CD14-positive monocyte (primary cell): ENCODE results near the gene SLC36A1. TPM values are rescaled to one million over a fixed set of nuclear protein-coding genes. Genes with fewer than 3 reads are reported as not detected.

Source experiments
- DNase-seq, 3 donors: peaks; one replicate each; pipeline ENCODE4 v3.0.0-alpha.2; 2011 to 2022
- H2AFZ ChIP-seq: 2 replicates; pipeline ENCODE4 v1.6.0; 2012; ENCODE audit warnings: mild to moderate bottlenecking, low read depth, low read length, inconsistent platforms; ENCODE audit not compliant: insufficient read depth, poor library complexity, severe bottlenecking
- H3K27ac ChIP-seq, 2 donors: 1 replicate in 1 of 2; 2 replicates in 1 of 2; pipeline ENCODE4 v1.5.1; 2012 to 2013; ENCODE audit warnings: low read length in 2 of 2, control low read depth in 1 of 2, inconsistent platforms in 1 of 2, low read depth in 1 of 2, mild to moderate bottlenecking in 1 of 2
- H3K27me3 ChIP-seq, 2 donors: one replicate each; pipeline versions ENCODE4 v1.6.0 to v1.6.1; 2011 to 2013; ENCODE audit warnings: low read length in 2 of 2; ENCODE audit not compliant: control insufficient read depth in 2 of 2, insufficient read depth in 2 of 2
- H3K36me3 ChIP-seq, 2 donors: replicated peaks in 1 of 2; 1 replicate in 1 of 2; 2 replicates in 1 of 2; pipeline versions ENCODE4 v1.5.1 to v1.6.1; 2012 to 2013; ENCODE audit warnings: low read length in 2 of 2, control low read depth in 1 of 2, inconsistent platforms in 1 of 2, mild to moderate bottlenecking in 1 of 2; ENCODE audit not compliant: insufficient read depth in 2 of 2, control insufficient read depth in 1 of 2
- H3K4me1 ChIP-seq, 2 donors: 1 replicate in 1 of 2; 2 replicates in 1 of 2; pipeline versions ENCODE4 v1.5.1 to v1.6.1; 2012 to 2013; ENCODE audit warnings: low read length in 2 of 2, control low read depth in 1 of 2, inconsistent platforms in 1 of 2, mild to moderate bottlenecking in 1 of 2, moderate library complexity in 1 of 2; ENCODE audit not compliant: insufficient read depth in 2 of 2, control insufficient read depth in 1 of 2
- H3K4me2 ChIP-seq: replicated peaks from 2 replicates; pipeline ENCODE3; 2012; ENCODE audit warnings: low read length, moderate library complexity, mild to moderate bottlenecking; ENCODE audit not compliant: poor library complexity, severe bottlenecking; ENCODE audit errors: extremely low read depth
- H3K4me3 ChIP-seq, 3 experiments: fragments of 200-600 bp in 1 of 3; sonication (generic) in 1 of 3; replicated peaks in 1 of 3; 1 replicate in 2 of 3; 2 replicates in 1 of 3; pipeline ENCODE4 v1.5.1; 2011 to 2013; ENCODE audit warnings: low read length in 3 of 3, mild to moderate bottlenecking in 3 of 3, control low read depth in 2 of 3, low read depth in 2 of 3, inconsistent platforms in 1 of 3, moderate library complexity in 1 of 3
- H3K79me2 ChIP-seq: 2 replicates; pipeline ENCODE4 v1.6.0; 2012; ENCODE audit warnings: mild to moderate bottlenecking, control low read depth, inconsistent platforms, low read length, moderate library complexity; ENCODE audit not compliant: insufficient read depth
- H3K9ac ChIP-seq: 2 replicates; pipeline ENCODE4 v1.6.0; 2017; ENCODE audit warnings: low read length, mild to moderate bottlenecking; ENCODE audit not compliant: insufficient read depth, poor library complexity, severe bottlenecking
- H3K9me3 ChIP-seq, 2 donors: replicated peaks in 1 of 2; 1 replicate in 1 of 2; 2 replicates in 1 of 2; pipeline versions ENCODE4 v1.5.1 to v1.6.1; 2012 to 2013; ENCODE audit warnings: low read length in 2 of 2, control low read depth in 1 of 2; ENCODE audit not compliant: control insufficient read depth in 1 of 2, insufficient read depth in 1 of 2
- H4K20me1 ChIP-seq: 2 replicates; pipeline ENCODE4 v1.6.0; 2012; ENCODE audit warnings: mild to moderate bottlenecking, low read length, control low read depth, moderate library complexity; ENCODE audit not compliant: insufficient read depth
- H3K27ac Mint-ChIP-seq, 7 donors: one replicate each; pipeline ENCODE4 v1.8.0; 2020; ENCODE audit warnings: mild to moderate bottlenecking in 7 of 7, mixed read lengths in 7 of 7, moderate library complexity in 6 of 7, inconsistent platforms in 2 of 7
- H3K27me3 Mint-ChIP-seq, 3 donors: one replicate each; pipeline ENCODE4 v1.8.0; 2021 to 2022; ENCODE audit warnings: low read depth in 3 of 3, mild to moderate bottlenecking in 3 of 3, mixed read lengths in 3 of 3, moderate library complexity in 3 of 3, inconsistent platforms in 1 of 3
- H3K36me3 Mint-ChIP-seq, 2 donors: one replicate each; pipeline ENCODE4 v1.8.0; 2020; ENCODE audit warnings: mixed read lengths in 2 of 2, inconsistent platforms in 1 of 2, mild to moderate bottlenecking in 1 of 2
- H3K4me1 Mint-ChIP-seq: one replicate; pipeline ENCODE4 v1.8.0; 2020; ENCODE audit warnings: mild to moderate bottlenecking, mixed read lengths
- H3K4me3 Mint-ChIP-seq, 2 donors: one replicate each; pipeline ENCODE4 v1.8.0; 2020; ENCODE audit warnings: mild to moderate bottlenecking in 2 of 2, mixed read lengths in 2 of 2, moderate library complexity in 1 of 2
- H3K9me3 Mint-ChIP-seq, 7 donors: one replicate each; pipeline ENCODE4 v1.8.0; 2020 to 2022; ENCODE audit warnings: mixed read lengths in 7 of 7, mild to moderate bottlenecking in 6 of 7, moderate library complexity in 6 of 7, inconsistent platforms in 2 of 7
- WGBS: methylation state at CpG from one replicate; pipeline ENCODE4 v1.1.5; 2013; ENCODE audit warnings: missing lambda C conversion rate; ENCODE audit not compliant: insufficient coverage; 5-methylcytosine and 5-hydroxymethylcytosine counted together
- intact Hi-C, 2 donors: fragments of 100-400 bp; cut with micrococcal nuclease; formaldehyde crosslinking; loops; one replicate each; pipeline versions ENCODE4 v1.15.0 to v1.15.1; 2023
- polyA plus RNA-seq, 3 donors: library from polyadenylated mRNA; depleted of rRNA in 1 of 3; unstranded in 2 of 3; stranded (reverse) in 1 of 3; fragments of 300-500 nt in 2 of 3; fragments of >200 nt in 1 of 3; fragmentation: Illumina TruSeq in 2 of 3; gene quantifications; 1 replicate in 2 of 3; 2 replicates in 1 of 3; pipeline ENCODE4 v1.2.3, GENCODE V29; 2012 to 2021
- TF ChIP-seq, protein P1 (sequence below): fragments of 200-600 bp; IDR thresholded peaks from one replicate; pipeline ENCODE4 v1.8.0; 2022; ENCODE audit warnings: antibody characterized with exemption, mild to moderate bottlenecking

The SLC36A1 gene
- polyA plus RNA-seq, 3 donors: 5.3 to 29.4 (median 6.8) TPM

DNA sequence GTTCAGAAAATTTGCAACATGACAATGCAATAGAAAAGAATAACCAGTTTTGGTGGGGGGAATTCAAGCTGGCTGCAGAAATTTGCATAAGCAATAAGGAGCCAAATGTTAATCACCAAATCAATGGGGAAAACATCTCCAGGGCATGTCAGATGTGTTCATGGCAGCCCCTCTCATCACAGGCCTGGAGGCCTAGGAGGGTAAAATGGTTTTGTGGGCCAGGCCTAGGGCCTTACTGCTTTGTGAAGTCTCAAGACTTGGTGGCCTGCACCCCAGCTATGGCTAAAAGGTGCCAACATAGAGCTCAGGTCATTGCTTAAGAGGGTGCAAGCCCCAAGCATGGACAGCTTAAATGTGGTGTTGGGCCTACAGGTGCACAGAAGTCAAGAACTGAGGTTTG is 29.7 kb upstream of the SLC36A1 start:
- no peaks in the 10 kb centered on the region for H3K4me1 Mint-ChIP-seq
- intact Hi-C loops: no loop called here

DNA sequence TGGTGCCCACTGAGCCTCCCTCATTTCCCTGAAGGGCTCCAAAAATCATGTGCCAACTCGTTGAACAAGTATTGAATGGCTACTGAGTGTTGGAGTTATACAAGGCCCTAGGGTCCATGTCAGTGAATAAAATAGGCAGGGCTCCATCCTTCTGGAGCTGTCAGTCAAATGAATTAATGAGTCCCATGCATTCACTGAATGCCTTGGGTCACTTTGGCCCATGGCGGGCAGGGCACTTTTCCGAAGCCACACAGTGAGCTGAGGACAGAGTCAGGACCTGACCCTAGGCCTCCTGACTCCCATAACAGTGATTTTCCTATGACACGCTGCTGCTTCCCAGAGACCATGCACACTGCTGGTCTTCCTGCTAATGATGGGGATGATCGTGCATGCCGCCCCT is 27.3 kb upstream of the SLC36A1 start:
- H3K36me3 Mint-ChIP-seq: no peaks in the 10 kb centered on the region
- H3K9me3 ChIP-seq: peaks cover 11 to 22% of the 10 kb centered on the region in 2 donors
- H3K27ac Mint-ChIP-seq: no peak overlapping the region

More for the DNA sequence above, 29.7 kb upstream of the SLC36A1 start:
- Histone ChIP-seq H3K9ac (no peak overlapping the region), H3K36me3 (no peaks in the 10 kb centered on the region), H3K4me3 (no peak overlapping the region), H3K4me2 (no peak overlapping the region), H3K27ac (no peak overlapping the region), H3K27me3 (peaks cover 2 to 7% of the 10 kb centered on the region in 2 donors), H3K79me2 (no peaks in the 10 kb centered on the region), H3K4me1 (no peaks in the 10 kb centered on the region), H4K20me1 (no peaks in the 10 kb centered on the region), H3K9me3 (peaks cover 11 to 22% of the 10 kb centered on the region in 2 donors), H2AFZ (no peak overlapping the region)
- Mint-ChIP-seq H3K9me3 (peaks cover 15 to 40% (median 26%) of the 10 kb centered on the region in 7 donors), H3K4me3 (no peak overlapping the region), H3K27ac (no peak overlapping the region), H3K27me3 (peaks cover 7 to 11% (median 8%) of the 10 kb centered on the region in 3 donors), H3K36me3 (no peaks in the 10 kb centered on the region)
- no peak for DNase-seq
- TF ChIP-seq, protein P1, sequence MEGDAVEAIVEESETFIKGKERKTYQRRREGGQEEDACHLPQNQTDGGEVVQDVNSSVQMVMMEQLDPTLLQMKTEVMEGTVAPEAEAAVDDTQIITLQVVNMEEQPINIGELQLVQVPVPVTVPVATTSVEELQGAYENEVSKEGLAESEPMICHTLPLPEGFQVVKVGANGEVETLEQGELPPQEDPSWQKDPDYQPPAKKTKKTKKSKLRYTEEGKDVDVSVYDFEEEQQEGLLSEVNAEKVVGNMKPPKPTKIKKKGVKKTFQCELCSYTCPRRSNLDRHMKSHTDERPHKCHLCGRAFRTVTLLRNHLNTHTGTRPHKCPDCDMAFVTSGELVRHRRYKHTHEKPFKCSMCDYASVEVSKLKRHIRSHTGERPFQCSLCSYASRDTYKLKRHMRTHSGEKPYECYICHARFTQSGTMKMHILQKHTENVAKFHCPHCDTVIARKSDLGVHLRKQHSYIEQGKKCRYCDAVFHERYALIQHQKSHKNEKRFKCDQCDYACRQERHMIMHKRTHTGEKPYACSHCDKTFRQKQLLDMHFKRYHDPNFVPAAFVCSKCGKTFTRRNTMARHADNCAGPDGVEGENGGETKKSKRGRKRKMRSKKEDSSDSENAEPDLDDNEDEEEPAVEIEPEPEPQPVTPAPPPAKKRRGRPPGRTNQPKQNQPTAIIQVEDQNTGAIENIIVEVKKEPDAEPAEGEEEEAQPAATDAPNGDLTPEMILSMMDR: no peak

More for the DNA sequence above, 27.3 kb upstream of the SLC36A1 start:
- Histone ChIP-seq H2AFZ (no peak overlapping the region), H3K9ac (no peak overlapping the region), H3K4me2 (no peak overlapping the region), H3K4me1 (no peaks in the 10 kb centered on the region), H3K4me3 (no peak overlapping the region), H3K36me3 (no peaks in the 10 kb centered on the region), H4K20me1 (no peaks in the 10 kb centered on the region), H3K79me2 (no peaks in the 10 kb centered on the region), H3K27ac (no peak overlapping the region), H3K27me3 (peaks cover 0 to under 1% of the 10 kb centered on the region in 2 donors)
- H3K9me3 Mint-ChIP-seq: peaks cover 15 to 40% (median 27%) of the 10 kb centered on the region in 7 donors
- TF ChIP-seq, protein P1: no peak
- H3K4me1 Mint-ChIP-seq: no peaks in the 10 kb centered on the region
- intact Hi-C loops: no loop called here
- WGBS: 100% methylated on average over 2 of the region's 6 CpGs
- DNase-seq: no peak
- H3K4me3 Mint-ChIP-seq: no peak overlapping the region
- peaks cover 5 to 11% (median 7%) of the 10 kb centered on the region in 3 donors for H3K27me3 Mint-ChIP-seq
